ENCODE data around the gene SPSB4.

SPSB4 gene

GRCh38 chr3:141093971-141094684 lies 43.0 kb downstream of the SPSB4 start:
- in situ Hi-C loops (cut with MboI; ENCODE audit: low sequenced_read_pairs), result no loop called here

DNA sequence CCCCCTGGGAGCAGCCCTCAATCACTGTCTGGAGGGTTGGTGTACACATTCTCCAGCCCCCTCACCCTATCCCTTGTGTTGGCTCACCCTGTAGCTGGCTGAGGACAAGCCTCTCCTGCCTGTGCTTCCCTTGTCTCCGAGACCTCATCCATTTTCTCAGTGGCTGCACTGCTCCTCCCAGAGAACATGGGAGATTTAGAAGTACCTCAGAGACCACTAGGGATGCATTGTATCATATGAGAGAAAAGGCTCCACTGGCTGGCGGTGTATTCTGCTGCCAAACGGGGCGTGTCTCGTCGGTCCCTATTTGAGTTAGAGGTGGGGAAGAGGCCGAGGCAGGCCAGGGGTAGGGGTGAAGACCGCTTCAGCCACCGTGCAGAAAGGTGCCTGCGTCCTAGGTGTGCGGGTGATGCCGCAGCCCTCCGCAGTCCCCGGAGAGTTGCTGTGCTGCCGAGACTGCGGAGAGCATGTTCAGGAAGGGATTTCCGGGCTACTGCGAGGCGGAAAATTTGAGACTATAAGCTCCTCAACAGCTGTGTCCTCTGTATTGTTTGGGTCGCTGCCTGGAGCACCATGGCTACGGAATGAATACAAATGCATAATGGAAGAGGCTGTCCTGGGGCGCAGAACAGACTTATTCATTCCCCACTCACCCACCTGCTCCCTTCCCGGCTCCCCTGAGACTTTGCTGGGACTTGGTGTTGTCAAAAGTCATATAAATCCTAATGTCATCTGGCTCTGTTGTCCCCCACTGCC lies 43.8 kb downstream of the SPSB4 start:
- in situ Hi-C loops (cut with MboI; ENCODE audit: low sequenced_read_pairs), result no loop called here

- in situ Hi-C loops (cut with MboI; ENCODE audit: low sequenced_read_pairs), result no loop called here
Measured at GRCh38 chr3:141095546-141095937, 44.4 kb downstream of the SPSB4 start.

DNA sequence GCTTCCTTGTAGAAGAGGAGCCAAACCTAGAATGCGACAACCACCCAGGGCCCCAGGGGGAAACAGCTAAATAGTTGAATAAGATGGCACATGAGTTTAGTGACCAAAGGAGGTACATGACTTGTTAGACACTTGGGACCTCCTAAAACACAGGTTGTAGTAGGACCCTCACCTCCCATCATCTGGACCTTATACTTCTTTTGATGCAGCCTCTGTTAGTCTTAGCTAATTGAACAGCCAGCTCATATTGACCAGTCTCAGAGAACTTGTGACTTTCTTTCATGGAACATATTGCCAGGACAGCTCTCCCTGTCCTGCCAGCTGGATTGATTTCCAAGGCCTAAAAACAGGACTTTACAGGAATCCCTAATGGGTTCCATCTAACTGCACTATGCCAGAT lies 45.0 kb downstream of the SPSB4 start:
- in situ Hi-C loops (cut with MboI; ENCODE audit: low sequenced_read_pairs), result no loop called here

DNA sequence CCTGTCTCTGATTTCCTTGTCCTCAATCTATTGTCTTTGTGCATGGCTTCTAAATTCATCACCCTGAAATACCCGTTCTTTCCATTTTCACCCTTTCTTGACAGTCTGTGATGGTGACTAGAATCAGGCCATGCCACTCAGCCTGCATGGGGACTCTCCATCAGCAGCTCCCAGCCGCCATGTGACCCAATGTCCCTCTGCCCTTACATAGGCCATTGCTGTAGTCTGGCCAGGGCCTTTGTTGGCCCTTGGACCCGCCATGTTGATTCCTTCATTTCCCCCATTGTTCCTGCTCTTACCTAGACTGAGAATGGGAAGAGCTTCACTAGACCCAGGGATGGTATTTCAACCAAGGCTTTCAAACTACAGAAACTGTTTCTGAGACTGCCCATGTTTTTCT lies 45.8 kb downstream of the SPSB4 start:
- in situ Hi-C loops (cut with MboI; ENCODE audit: low sequenced_read_pairs), result no loop called here

DNA sequence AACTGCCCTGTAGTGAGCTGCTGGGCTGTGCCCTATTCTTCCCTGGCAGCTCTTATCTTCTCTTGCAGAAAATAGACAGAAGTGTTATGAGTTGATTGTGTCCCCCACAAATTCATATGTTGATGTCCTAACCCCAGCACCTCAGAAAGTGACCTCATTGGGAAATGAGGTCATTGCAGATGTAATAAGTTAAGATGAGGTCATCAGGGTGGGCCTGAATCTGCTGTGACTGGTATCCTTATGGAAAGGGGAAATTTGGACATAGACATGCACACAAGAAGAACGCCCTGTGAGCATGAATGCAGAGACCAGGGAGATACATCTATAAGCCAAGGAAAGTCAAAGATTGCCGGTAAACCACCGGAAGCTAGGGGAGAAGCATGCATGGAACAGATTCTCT lies 49.0 kb downstream of the SPSB4 start:
- in situ Hi-C loops (cut with MboI; ENCODE audit: low sequenced_read_pairs), result loop anchor here (10.0 kb wide), 1 partner anchor 105 kb away; no protein-coding TSS in a partner anchor

GRCh38 chr3:141100531-141101320 lies 49.6 kb downstream of the SPSB4 start:
- in situ Hi-C loops (cut with MboI; ENCODE audit: low sequenced_read_pairs), result loop anchor here (10.0 kb wide), 1 partner anchor 106 kb away; no protein-coding TSS in a partner anchor

DNA sequence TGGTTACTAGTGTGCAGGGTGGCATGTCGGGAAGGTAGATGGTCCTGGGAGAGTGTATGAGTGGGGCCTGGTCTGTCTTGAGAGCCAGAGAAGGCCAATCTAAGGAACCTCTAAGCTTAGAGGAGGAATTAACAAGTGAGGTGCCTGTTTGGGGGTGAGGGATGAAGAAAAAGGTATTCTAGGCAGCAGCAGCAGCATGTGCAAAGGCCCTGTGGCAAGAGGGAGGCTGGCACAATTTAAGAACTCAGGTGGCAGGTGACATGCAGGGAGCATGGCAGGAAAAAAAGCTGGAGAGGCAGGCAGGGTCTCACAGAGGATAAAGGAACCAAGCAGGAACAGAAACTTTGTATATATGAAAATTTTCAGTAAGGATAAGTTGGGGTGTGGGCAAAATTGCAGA lies 51.2 kb downstream of the SPSB4 start:
- in situ Hi-C loops (cut with MboI; ENCODE audit: low sequenced_read_pairs), result loop anchor here (10.0 kb wide), 1 partner anchor 108 kb away; no protein-coding TSS in a partner anchor

- in situ Hi-C loops (cut with MboI; ENCODE audit: low sequenced_read_pairs), result loop anchor here (10.0 kb wide), 1 partner anchor 108 kb away; no protein-coding TSS in a partner anchor
Measured at GRCh38 chr3:141103067-141103466, 51.9 kb downstream of the SPSB4 start.

DNA sequence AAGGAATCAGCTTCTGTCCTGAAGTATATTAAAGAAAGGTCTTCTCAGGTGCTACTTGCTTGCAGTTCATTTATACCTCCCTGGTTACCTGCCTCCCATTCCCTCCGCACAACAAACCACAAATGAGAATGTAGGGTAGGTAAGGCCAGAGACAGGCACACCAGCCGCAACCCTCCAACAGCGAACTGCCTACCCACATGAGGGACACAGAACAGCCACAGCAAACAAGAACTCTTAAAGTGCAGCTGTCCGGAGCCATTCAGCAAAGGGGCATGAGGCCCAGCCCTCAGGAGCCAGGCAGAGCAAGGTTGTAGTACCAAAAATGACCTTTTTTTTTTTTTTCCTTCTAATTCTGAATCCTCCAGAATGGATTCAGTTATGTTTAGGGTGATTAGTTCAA lies 52.4 kb downstream of the SPSB4 start:
- in situ Hi-C loops (cut with MboI; ENCODE audit: low sequenced_read_pairs), result loop anchor here (10.0 kb wide), 1 partner anchor 109 kb away; no protein-coding TSS in a partner anchor

GRCh38 chr3:141104151-141104821 lies 53.1 kb downstream of the SPSB4 start:
- in situ Hi-C loops (cut with MboI; ENCODE audit: low sequenced_read_pairs), result loop anchor here (10.0 kb wide), 1 partner anchor 109 kb away; no protein-coding TSS in a partner anchor

DNA sequence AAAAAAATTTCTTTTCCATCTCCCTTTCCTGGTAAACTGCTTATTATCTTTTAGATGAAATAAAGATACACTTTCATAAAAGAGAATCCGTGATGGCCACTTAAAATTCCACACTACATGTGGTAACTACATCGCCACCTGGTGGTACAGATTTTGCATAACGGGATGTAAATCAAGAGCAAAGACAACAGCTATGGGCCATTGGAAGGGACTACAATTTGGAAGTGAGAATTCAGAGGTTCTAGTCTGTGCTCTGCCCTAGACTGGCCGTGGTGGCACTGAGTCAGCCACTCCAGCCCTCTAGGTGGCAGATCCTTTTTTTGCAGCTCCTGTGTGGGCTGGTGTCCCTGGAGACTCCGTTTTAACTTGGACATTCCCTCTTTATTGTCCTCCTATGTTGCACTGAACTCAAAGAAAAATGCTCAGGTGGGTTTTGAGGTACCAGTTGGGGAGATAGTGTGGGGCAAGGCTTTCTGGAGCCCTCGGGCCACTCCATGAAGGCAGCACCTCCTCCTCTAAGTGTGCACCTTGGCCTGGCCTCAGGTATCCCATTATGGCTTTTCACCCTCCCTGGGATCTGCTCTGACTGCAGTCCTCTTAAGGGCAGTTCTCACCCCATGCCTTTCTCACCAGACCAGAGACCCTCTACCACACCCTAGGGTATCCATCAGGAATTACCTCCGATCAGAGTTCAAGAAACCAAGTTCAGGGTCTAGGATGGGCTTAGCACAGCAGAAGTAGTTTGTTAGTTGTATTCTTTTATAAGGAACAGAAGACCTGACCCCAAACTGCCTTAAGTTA lies 54.9 kb downstream of the SPSB4 start:
- in situ Hi-C loops (cut with MboI; ENCODE audit: low sequenced_read_pairs), result loop anchor here (10.0 kb wide), 1 partner anchor 111 kb away; no protein-coding TSS in a partner anchor

GRCh38 chr3:141106842-141107241 lies 55.7 kb downstream of the SPSB4 start:
- in situ Hi-C loops (cut with MboI; ENCODE audit: low sequenced_read_pairs), result loop anchor here (10.0 kb wide), 1 partner anchor 112 kb away; no protein-coding TSS in a partner anchor

DNA sequence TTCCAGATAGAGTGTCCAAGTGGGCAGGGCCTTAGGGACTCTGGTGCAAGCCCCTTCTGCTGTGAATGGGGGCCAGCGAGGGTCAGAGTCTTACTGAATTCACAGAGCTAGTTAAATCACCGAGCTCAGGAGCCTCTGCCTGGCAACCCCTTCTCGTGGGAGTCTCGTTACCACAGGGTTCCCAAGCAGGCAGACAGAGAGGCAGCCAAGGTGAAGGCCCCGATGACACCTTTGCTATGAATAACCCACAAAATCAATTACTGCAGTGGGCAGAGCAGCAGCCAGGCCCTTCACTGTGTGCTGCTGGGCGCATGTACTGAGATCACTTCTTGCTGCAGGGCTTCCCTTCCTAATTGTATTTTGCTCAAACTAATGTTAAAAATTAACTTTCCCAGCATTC lies 56.9 kb downstream of the SPSB4 start:
- in situ Hi-C loops (cut with MboI; ENCODE audit: low sequenced_read_pairs), result loop anchor here (10.0 kb wide), 1 partner anchor 113 kb away; no protein-coding TSS in a partner anchor

GRCh38 chr3:141109751-141110150 lies 58.6 kb downstream of the SPSB4 start:
- in situ Hi-C loops (cut with MboI; ENCODE audit: low sequenced_read_pairs), result loop anchor here (10.0 kb wide), 1 partner anchor 115 kb away; no protein-coding TSS in a partner anchor

GRCh38 chr3:141110322-141110721 lies 59.2 kb downstream of the SPSB4 start:
- in situ Hi-C loops (cut with MboI; ENCODE audit: low sequenced_read_pairs), result no loop called here

GRCh38 chr3:141111364-141112155 lies 60.4 kb downstream of the SPSB4 start:
- in situ Hi-C loops (cut with MboI; ENCODE audit: low sequenced_read_pairs), result no loop called here

DNA sequence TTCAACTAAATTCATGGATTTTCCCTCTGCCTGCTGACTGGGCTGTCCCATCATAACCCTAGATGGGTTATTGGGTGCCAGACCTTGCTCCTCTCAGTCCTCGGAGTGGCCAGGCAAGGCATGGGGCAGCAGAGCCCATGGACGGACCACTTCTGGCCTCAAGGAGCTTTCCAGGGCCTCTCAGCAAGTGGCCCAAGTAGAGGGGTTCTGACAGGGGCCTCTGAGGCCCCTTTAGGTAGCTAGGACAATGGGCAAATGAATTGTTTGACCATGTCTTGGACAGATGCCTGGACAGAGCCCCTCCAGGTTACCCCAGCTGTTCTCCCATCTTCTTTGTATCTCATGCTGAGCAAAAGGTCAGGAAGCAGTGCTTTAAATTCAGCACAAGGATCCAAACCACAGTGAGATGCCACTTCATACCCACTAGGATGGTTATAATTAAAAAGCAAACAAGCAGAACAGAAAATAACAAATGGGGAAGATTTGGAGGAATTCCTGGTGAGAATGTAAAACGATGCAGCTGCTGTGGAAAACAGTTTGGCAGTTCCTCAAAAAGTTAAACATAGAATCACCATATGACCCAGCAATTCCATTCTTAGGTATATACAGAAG lies 61.6 kb downstream of the SPSB4 start:
- in situ Hi-C loops (cut with MboI; ENCODE audit: low sequenced_read_pairs), result no loop called here
